OCI-LY1 (cell line): Measurements from ENCODE around the gene GNAZ.

ENCODE experiments used
- CTCF ChIP-seq: fragments of 200-600 bp; sonication (generic), shearing (Covaris generic); IDR thresholded peaks from 2 replicates; pipeline ENCODE4 v1.5.1; 2017; ENCODE audit warnings: mild to moderate bottlenecking, antibody characterized with exemption, low read length, moderate library complexity, mixed read lengths
- EZH2 ChIP-seq: fragments of 200-600 bp; sonication (generic), shearing (Covaris generic); IDR thresholded peaks from 2 replicates; pipeline ENCODE4 v1.8.0; 2017; ENCODE audit warnings: borderline replicate concordance, mixed run types, mild to moderate bottlenecking, antibody characterized with exemption, low read length, moderate library complexity, mixed read lengths

- TF ChIP-seq CTCF (no peak), EZH2 (no peak)
These were observed 23.1 kb upstream of the GNAZ start for GRCh38 chr22:23047265-23047664.
